K562 (cell line): Measurements from ENCODE around the gene REM1. TPM values are rescaled to one million over a fixed set of nuclear protein-coding genes. Genes with fewer than 3 reads are reported as not detected.
A peak's percentile ranks its signal among the peaks of the same experiment; 100 is the strongest.

ENCODE experiments used
- ATAC-seq: fragments of 200-7000 bp; cut with Tn5 transposase; 3 replicates; pipeline ENCODE4 v1.9.1; 2020; ENCODE audit warnings: moderate library complexity
- BruUV-seq: library from RNA; stranded (reverse); fragments of 400-500 nt; replicated peaks from 2 replicates; lab custom pipeline; 2021; lab: Mats Ljungman, UMichigan
- CTCF ChIA-PET: fragments of 300-600 bp; formaldehyde crosslinking; extraction: SDS; loops from one replicate; lab custom pipeline; 2021; ENCODE audit warnings: low intra/inter-chr PET ratio; lab: Yijun Ruan, JAX
- POLR2A ChIA-PET: fragments of 300-600, 350-650 bp; sonication (Branson Sonifier 250); formaldehyde crosslinking; extraction: SDS; loops from one replicate; lab custom pipeline; 2021; ENCODE audit warnings: antibody characterized with exemption, inconsistent platforms; lab: Yijun Ruan, JAX
- DNase-seq, 4 experiments: peaks; one replicate each; pipeline versions ENCODE4 v3.0.0 to v3.0.0-alpha.2; 2011 to 2018; ENCODE audit warnings: low spot score in 3 of 4, mixed read lengths in 3 of 4; ENCODE audit errors: extremely low read depth in 1 of 4
- FAIRE-seq: peaks from 2 replicates; lab custom pipeline; 2011; peaks lifted over from hg19 to GRCh38; lab: Jason Lieb, UNC
- H2AFZ ChIP-seq: 2 replicates; pipeline ENCODE4 v1.6.0; 2011; ENCODE audit warnings: low read depth, low read length, control low read depth, inconsistent platforms
- H3K27ac ChIP-seq: fragments of 200-600 bp; 3 replicates; pipeline ENCODE4 v1.8.0; 2011; ENCODE audit warnings: low read depth, mild to moderate bottlenecking, control low read depth, inconsistent platforms, low read length, moderate library complexity, mixed read lengths; ENCODE audit errors: extremely low read depth
- H3K27me3 ChIP-seq, 2 experiments: fragments of 300-600 bp in 1 of 2; 2 replicates in 1 of 2; 3 replicates in 1 of 2; pipeline versions ENCODE4 v1.6.0 to v1.8.0; 2011; ENCODE audit warnings: inconsistent platforms in 2 of 2, low read length in 2 of 2, mild to moderate bottlenecking in 1 of 2, mixed read lengths in 1 of 2, moderate library complexity in 1 of 2; ENCODE audit not compliant: control insufficient read depth in 2 of 2, insufficient read depth in 2 of 2
- H3K36me3 ChIP-seq: fragments of 300-600 bp; 3 replicates; pipeline ENCODE4 v1.8.0; 2011; ENCODE audit warnings: mild to moderate bottlenecking, low read length, inconsistent platforms; ENCODE audit not compliant: control insufficient read depth, insufficient read depth
- H3K4me1 ChIP-seq, 2 experiments: fragments of 200-600 bp in 1 of 2; replicated peaks in 1 of 2; 2 replicates in 1 of 2; 3 replicates in 1 of 2; pipeline versions ENCODE4 v1.5.1 to v1.8.0; 2011; ENCODE audit warnings: inconsistent platforms in 2 of 2, low read length in 2 of 2, mild to moderate bottlenecking in 1 of 2, mixed read lengths in 1 of 2, moderate library complexity in 1 of 2; ENCODE audit not compliant: control insufficient read depth in 2 of 2, insufficient read depth in 2 of 2
- H3K4me2 ChIP-seq: 2 replicates; pipeline ENCODE4 v1.6.1; 2011; ENCODE audit warnings: low read length, control low read depth, inconsistent platforms, mixed read lengths; ENCODE audit not compliant: insufficient read depth
- H3K4me3 ChIP-seq: fragments of 200-600 bp; sonication (generic), shearing (Covaris generic); 2 replicates; pipeline ENCODE4 v1.5.1; 2016; ENCODE audit warnings: control low read depth, inconsistent platforms
- H3K79me2 ChIP-seq: fragments of 200-600 bp; 3 replicates; pipeline ENCODE4 v1.8.0; 2011; ENCODE audit warnings: low read length, inconsistent platforms; ENCODE audit not compliant: control insufficient read depth, insufficient read depth
- H3K9ac ChIP-seq, 2 experiments: 2 replicates each; pipeline versions ENCODE4 v1.6.0 to v1.6.1; 2011; ENCODE audit warnings: low read depth in 2 of 2, low read length in 2 of 2, control low read depth in 1 of 2, inconsistent platforms in 1 of 2, mild to moderate bottlenecking in 1 of 2, mixed read lengths in 1 of 2; ENCODE audit not compliant: insufficient read depth in 1 of 2
- H3K9me1 ChIP-seq: one replicate; pipeline ENCODE4 v1.6.0; 2011; ENCODE audit warnings: inconsistent platforms, mild to moderate bottlenecking, low read length, moderate library complexity; ENCODE audit not compliant: control insufficient read depth, insufficient read depth
- H3K9me3 ChIP-seq: replicated peaks from 2 replicates; pipeline ENCODE4 v1.5.1; 2011; ENCODE audit warnings: low read depth, low read length, inconsistent platforms; ENCODE audit not compliant: control insufficient read depth, insufficient read depth
- H4K20me1 ChIP-seq: replicated peaks from 2 replicates; pipeline ENCODE4 v1.6.1; 2011; ENCODE audit warnings: low read length, inconsistent platforms, mixed read lengths; ENCODE audit not compliant: control insufficient read depth, insufficient read depth
- C11orf30 ChIP-seq: fragments of 450-650 bp; IDR thresholded peaks from 2 replicates; pipeline ENCODE4 v1.6.1; 2016; ENCODE audit warnings: low read depth, mild to moderate bottlenecking
- CHCHD3 ChIP-seq: fragments of 250-450 bp; sonication (Bioruptor Pico); IDR thresholded peaks from 2 replicates; pipeline ENCODE4 v2.1.2; 2022; ENCODE audit warnings: mild to moderate bottlenecking
- MAFG ChIP-seq: fragments of 450-650 bp; conservative IDR thresholded peaks from 2 replicates; pipeline ENCODE4 v1.6.1; 2016; ENCODE audit warnings: missing genetic modification characterization, missing compliant biosample characterization
- PPARD ChIP-seq: fragments of 250-450 bp; sonication (Bioruptor Pico); IDR thresholded peaks from 2 replicates; pipeline ENCODE4 v1.8.0; 2022; ENCODE audit warnings: inconsistent platforms, mild to moderate bottlenecking, moderate library complexity
- XRCC3 ChIP-seq: fragments of 450-650 bp; IDR thresholded peaks from 2 replicates; pipeline ENCODE4 v1.6.1; 2017; ENCODE audit warnings: mild to moderate bottlenecking, moderate library complexity
- XRCC4 ChIP-seq: IDR thresholded peaks from one replicate; pipeline ENCODE4 v1.6.1; 2011; ENCODE audit not compliant: insufficient read depth, insufficient read length; ENCODE audit errors: extremely low read depth
- ZBTB34 ChIP-seq: fragments of 250-450 bp; sonication (Bioruptor Pico); IDR thresholded peaks from 2 replicates; pipeline ENCODE4 v1.8.0; 2021; ENCODE audit warnings: mild to moderate bottlenecking, moderate library complexity
- ZNF316 ChIP-seq: fragments of 450-650 bp; IDR thresholded peaks from 2 replicates; pipeline ENCODE4 v1.6.1; 2016
- WGBS: fragments of 100-300 bp; shearing (Covaris generic); methylation state at CpG from one replicate; pipeline ENCODE4 v1.1.6; 2016; ENCODE audit warnings: low coverage, mixed read lengths; ENCODE audit not compliant: insufficient coverage; ENCODE audit errors: missing lambda C conversion rate; 5-methylcytosine and 5-hydroxymethylcytosine counted together
- in situ Hi-C: fragments of 300-500 bp; cut with MboI; formaldehyde crosslinking; loops from 4 replicates; pipeline ENCODE4 v1.15.0; 2018; ENCODE audit warnings: inconsistent platforms, mixed read lengths
- intact Hi-C: fragments of 100-400 bp; cut with micrococcal nuclease; formaldehyde crosslinking; loops from 2 replicates; pipeline ENCODE4 v1.14.2; 2022
- polyA plus RNA-seq, 8 experiments: library from polyadenylated mRNA; depleted of rRNA in 4 of 8; stranded (reverse) in 5 of 8; unstranded in 3 of 8; fragments of >200 nt; fragmentation: Nextera tagmentation in 2 of 8; fragmentation: Illumina TruSeq in 1 of 8; extraction: Ambion mirVana in 2 of 8; extraction: Trizol in 1 of 8; gene quantifications; 2 replicates each; pipeline versions ENCODE4 v1.2.1 to v1.2.3, GENCODE V29; 2011 to 2014; ENCODE audit warnings: inconsistent platforms in 1 of 8, missing spikeins in 1 of 8
- total RNA-seq, 7 experiments: library from RNA; depleted of rRNA in 6 of 7; stranded (reverse); fragments of >200 nt in 6 of 7; fragmentation: Illumina TruSeq in 2 of 7; extraction: Trizol in 2 of 7; gene quantifications; 2 replicates each; pipeline versions ENCODE4 v1.2.1 to v1.2.3, GENCODE V29; 2011 to 2021; ENCODE audit warnings: low replicate concordance in 1 of 7

The REM1 gene
- total and polyA plus RNA-seq, 9 of the 15 experiments (the other 6 are each of a cell fraction or from before 2014, with no cell fraction given) = not detected

GRCh38 chr20:31430568-31431115 lies 44.4 kb upstream of the REM1 start:
- POLR2A ChIA-PET = no interaction called here
- ATAC-seq (no peak), DNase-seq (no peak), FAIRE-seq (no peak)
- Histone ChIP-seq H3K4me2 (no peak overlapping the region), H3K9me3 (no peaks in the 10 kb centered on the region), H3K27me3 (peaks cover 4 to 11% of the 10 kb centered on the region in 2 experiments), H3K79me2 (no peaks in the 10 kb centered on the region), H3K9ac (no peak overlapping the region), H2AFZ (no peak overlapping the region), H3K27ac (no peak overlapping the region), H4K20me1 (no peaks in the 10 kb centered on the region), H3K36me3 (no peaks in the 10 kb centered on the region), H3K4me3 (no peak overlapping the region), H3K4me1 (no peaks in the 10 kb centered on the region), H3K9me1 (no peaks in the 10 kb centered on the region)
- WGBS = 0% methylated on average over 4 of the region's 4 CpGs
- in situ Hi-C loops = no loop called here
- CTCF ChIA-PET = no interaction called here
- TF ChIP-seq ZNF316 (peak; percentile 72), XRCC3 (no peak), PPARD (no peak), C11orf30 (peak; percentile 58; the same call in 1 of the 2 replicates), XRCC4 (no peak), ZBTB34 (no peak), CHCHD3 (CRISPR knock-in tag) (no peak), MAFG (tag) (peak; percentile 38; the same call in 1 of the 2 replicates)
- no TSS peak for BruUV-seq
- intact Hi-C loops = no loop called here
